Ovary (tissue), 9 donors: ENCODE measurements around the gene GALNT10. TPM values are rescaled to one million over a fixed set of nuclear protein-coding genes. Genes with fewer than 3 reads are reported as not detected.
A peak's percentile ranks its signal among the peaks of the same experiment; 100 is the strongest.

ENCODE experiments used
- DNase-seq, 5 donors: peaks; one replicate each; pipeline ENCODE4 v3.0.0-alpha.2; 2019 to 2020
- H3K27ac ChIP-seq, 2 donors: fragments of 200-600 bp; one replicate each; pipeline versions ENCODE4 v1.5.1 to v1.8.0; 2019 to 2022
- H3K27me3 ChIP-seq: fragments of 200-600 bp; one replicate; pipeline ENCODE4 v1.8.0; 2022
- H3K36me3 ChIP-seq: fragments of 200-600 bp; sonication (generic); one replicate; pipeline ENCODE4 v1.5.1; 2019
- H3K4me1 ChIP-seq: one replicate; pipeline ENCODE4 v1.8.1; 2013; ENCODE audit warnings: mild to moderate bottlenecking, moderate library complexity; ENCODE audit not compliant: insufficient read depth
- H3K4me3 ChIP-seq: fragments of 200-600 bp; sonication (generic); one replicate; pipeline ENCODE4 v1.5.1; 2017
- H3K9me3 ChIP-seq, 2 donors: fragments of 200-600 bp in 1 of 2; sonication (generic) in 1 of 2; one replicate each; pipeline versions ENCODE4 v1.5.1 to v1.8.1; 2013 to 2019; ENCODE audit warnings: mild to moderate bottlenecking in 1 of 2, moderate library complexity in 1 of 2
- EP300 ChIP-seq: sonication (generic); formaldehyde crosslinking; IDR thresholded peaks from one replicate; pipeline ENCODE4 v1.6.1; 2017; ENCODE audit warnings: antibody characterized with exemption
- POLR2A ChIP-seq: fragments of 450-650 bp; IDR thresholded peaks from one replicate; pipeline ENCODE4 v1.6.1; 2017; ENCODE audit warnings: antibody characterized with exemption, mild to moderate bottlenecking, moderate library complexity
- WGBS, 3 donors: extraction: QIAGEN DNeasy Blood & Tissue Kit in 1 of 3; methylation state at CpG; one replicate each; pipeline versions ENCODE4 v1.1.5 to v1.1.7; 2013 to 2017; 5-methylcytosine and 5-hydroxymethylcytosine counted together
- intact Hi-C, 4 donors: fragments of 100-400 bp; cut with DNase I; formaldehyde crosslinking; loops; one replicate each; pipeline versions ENCODE4 v1.11.0 to v1.15.1; 2022 to 2023
- polyA plus RNA-seq, 2 donors: library from polyadenylated mRNA; stranded (reverse); fragments of 200-250 nt in 1 of 2; fragments of 350-450 nt in 1 of 2; fragmentation: Illumina TruSeq in 1 of 2; extraction: RNeasy Lipid Tissue Mini Kit (QIAGEN cat#74804) in 1 of 2; gene quantifications; one replicate each; pipeline ENCODE4 v1.2.3, GENCODE V29; 2013 to 2014
- total RNA-seq, 7 donors: library from RNA; depleted of rRNA in 2 of 7; stranded (reverse); fragments of >200 nt in 2 of 7; fragmentation: NEBNext Ultra II Directional in 3 of 7; extraction: Animal tissue kit (Norgen Biotek cat#: 25700) in 3 of 7; gene quantifications; one replicate each; pipeline versions ENCODE4 v1.1.0 to v1.2.4, GENCODE V29; 2016 to 2023
- TF ChIP-seq, protein P1 (sequence below), 3 donors: fragments of 450-650 bp in 2 of 3; fragments of 200-600 bp in 1 of 3; IDR thresholded peaks; one replicate each; pipeline versions ENCODE4 v1.5.1 to v1.8.0; 2016 to 2022; ENCODE audit warnings: antibody characterized with exemption in 3 of 3, mild to moderate bottlenecking in 1 of 3
- donor health status: DM: no; HTN: no; CAD: no; lungs with moderate emphysema.
- donor health status: DM: no; HTN: no; CAD: no.
- donor health status: Bipolar disorder and iron deficiency.
- donor health status: DM: yes; HTN: yes; CAD: no.
- donor health status: DM: no; HTN: no; CAD: no.
- donor health status: DM: yes; HTN: yes; CAD: no.

The GALNT10 gene
- total and polyA plus RNA-seq, 9 donors = 34.5 to 206 (median 88.7) TPM

DNA sequence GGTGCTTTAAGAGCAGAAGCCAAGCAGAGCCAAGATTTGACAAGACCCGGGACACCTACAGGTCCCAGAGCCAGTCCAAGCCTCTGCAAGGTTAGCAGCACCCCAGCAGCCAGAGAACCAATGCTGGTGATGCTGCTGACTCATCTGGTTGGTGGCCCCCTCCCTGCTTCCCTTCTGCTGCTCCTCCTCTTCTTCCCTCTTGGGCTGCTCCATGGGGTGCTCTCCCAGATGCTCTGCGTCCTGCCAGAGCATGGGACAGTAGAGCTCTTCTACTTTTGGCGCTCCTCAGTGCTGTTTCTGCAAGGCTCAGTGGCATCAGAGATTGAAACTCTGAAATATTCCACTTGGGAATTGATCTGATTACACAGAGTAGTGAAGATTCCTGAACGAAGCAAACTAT, 179.1 kb downstream of the GALNT10 start:
- H3K4me1 ChIP-seq = peaks cover 7% of the 10 kb centered on the region
- H3K27me3 ChIP-seq = no peaks in the 10 kb centered on the region
- H3K27ac ChIP-seq = peak overlapping the region in 1 of 2 donors; percentile 0
- H3K9me3 ChIP-seq = no peaks in the 10 kb centered on the region
- no peak for DNase-seq
- WGBS, 3 donors = 81 to 93% (median 85%) methylated on average over 4 of the region's 4 CpGs
- intact Hi-C loops = no loop called here
- no peak overlapping the region for H3K4me3 ChIP-seq
- H3K36me3 ChIP-seq = no peaks in the 10 kb centered on the region
- TF ChIP-seq EP300 (no peak), POLR2A (no peak)
- TF ChIP-seq, protein P1, sequence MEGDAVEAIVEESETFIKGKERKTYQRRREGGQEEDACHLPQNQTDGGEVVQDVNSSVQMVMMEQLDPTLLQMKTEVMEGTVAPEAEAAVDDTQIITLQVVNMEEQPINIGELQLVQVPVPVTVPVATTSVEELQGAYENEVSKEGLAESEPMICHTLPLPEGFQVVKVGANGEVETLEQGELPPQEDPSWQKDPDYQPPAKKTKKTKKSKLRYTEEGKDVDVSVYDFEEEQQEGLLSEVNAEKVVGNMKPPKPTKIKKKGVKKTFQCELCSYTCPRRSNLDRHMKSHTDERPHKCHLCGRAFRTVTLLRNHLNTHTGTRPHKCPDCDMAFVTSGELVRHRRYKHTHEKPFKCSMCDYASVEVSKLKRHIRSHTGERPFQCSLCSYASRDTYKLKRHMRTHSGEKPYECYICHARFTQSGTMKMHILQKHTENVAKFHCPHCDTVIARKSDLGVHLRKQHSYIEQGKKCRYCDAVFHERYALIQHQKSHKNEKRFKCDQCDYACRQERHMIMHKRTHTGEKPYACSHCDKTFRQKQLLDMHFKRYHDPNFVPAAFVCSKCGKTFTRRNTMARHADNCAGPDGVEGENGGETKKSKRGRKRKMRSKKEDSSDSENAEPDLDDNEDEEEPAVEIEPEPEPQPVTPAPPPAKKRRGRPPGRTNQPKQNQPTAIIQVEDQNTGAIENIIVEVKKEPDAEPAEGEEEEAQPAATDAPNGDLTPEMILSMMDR (IDR thresholded peaks at IDR 0.05) = no peak

DNA sequence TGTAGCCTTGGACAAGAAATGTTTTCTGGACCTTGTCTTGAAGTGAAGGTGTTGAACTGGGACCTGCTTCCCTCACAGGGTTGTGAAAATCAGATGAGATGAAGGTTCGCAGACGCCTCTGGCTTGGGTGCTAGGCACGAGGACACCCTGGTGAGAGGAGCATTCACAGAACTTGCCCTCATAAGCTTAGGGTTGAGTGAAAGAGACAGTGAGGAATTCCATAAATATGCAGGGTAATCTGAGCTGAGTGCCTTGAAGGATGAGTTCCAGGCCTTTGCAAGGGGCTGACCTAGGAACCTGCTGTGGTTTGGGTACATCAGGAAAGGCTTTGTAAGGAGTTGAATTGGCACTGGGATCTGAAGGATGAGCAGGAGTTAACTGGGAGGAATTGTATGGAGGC, 179.6 kb downstream of the GALNT10 start:
- intact Hi-C loops = no loop called here
- Histone ChIP-seq H3K9me3 (no peaks in the 10 kb centered on the region), H3K27me3 (no peaks in the 10 kb centered on the region), H3K4me1 (peaks cover 7% of the 10 kb centered on the region), H3K27ac (peak overlapping the region in 1 of 2 donors; percentile 0), H3K4me3 (no peak overlapping the region), H3K36me3 (no peaks in the 10 kb centered on the region)
- no peak for DNase-seq
- TF ChIP-seq, protein P1 (IDR thresholded peaks at IDR 0.05) = no peak
- TF ChIP-seq EP300 (no peak), POLR2A (no peak)
- WGBS, 3 donors = 90 to 94% (median 94%) methylated on average over 3 of the region's 3 CpGs

DNA sequence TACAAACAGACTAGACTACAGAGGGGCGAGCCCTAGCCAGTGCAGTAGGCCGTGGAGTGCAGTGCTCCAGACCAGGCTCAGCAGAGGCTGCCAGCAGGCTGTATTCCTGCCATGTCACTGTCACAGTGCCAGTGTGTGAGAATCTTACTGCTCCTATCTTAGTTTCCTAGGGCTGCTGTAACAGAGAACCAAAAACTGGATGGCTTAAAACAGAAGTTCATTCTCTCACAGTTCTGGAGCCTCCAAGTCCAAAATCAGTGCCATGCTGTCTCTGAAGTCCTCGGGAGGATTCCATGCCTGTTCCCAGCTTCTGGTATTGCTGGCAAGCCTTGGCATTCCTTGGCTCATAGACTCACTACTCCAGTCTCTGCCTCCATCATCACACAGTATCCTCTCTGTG, 180.3 kb downstream of the GALNT10 start:
- 67 to 86% (median 82%) methylated on average over 3 of the region's 3 CpGs for WGBS, 3 donors
- intact Hi-C loops = no loop called here
- peak overlapping the region in 1 of 2 donors; percentile 35 for H3K27ac ChIP-seq
- no peak for DNase-seq
- no peak for TF ChIP-seq EP300
- no peaks in the 10 kb centered on the region for H3K9me3 ChIP-seq
- H3K36me3 ChIP-seq = no peaks in the 10 kb centered on the region
- peaks cover 10% of the 10 kb centered on the region for H3K4me1 ChIP-seq
- H3K27me3 ChIP-seq = no peaks in the 10 kb centered on the region
- H3K4me3 ChIP-seq = no peak overlapping the region

GRCh38 chr5:154371687-154372086, 181.2 kb downstream of the GALNT10 start:
- no peak for DNase-seq
- peak overlapping the region; percentile 35 to 61 for H3K27ac ChIP-seq

DNA sequence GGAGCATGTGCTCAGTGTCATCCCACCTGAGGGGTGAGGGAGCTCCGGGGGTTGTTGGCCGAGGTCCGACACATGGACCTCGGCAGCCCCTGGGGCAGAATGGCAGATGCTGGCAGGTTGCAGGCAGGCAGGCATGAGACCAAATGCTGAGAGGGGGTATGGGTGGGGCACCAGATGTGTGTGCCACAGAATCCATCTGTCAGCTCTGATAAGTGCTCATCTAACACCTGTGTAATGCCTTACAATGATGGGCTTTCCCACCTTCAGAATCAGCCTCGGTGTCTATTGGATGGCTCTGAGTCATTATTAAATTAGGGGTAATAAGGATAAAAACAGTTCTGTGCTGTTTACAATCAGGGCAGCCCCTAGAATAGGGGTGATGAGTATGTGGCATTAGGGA, 182.1 kb downstream of the GALNT10 start:
- Histone ChIP-seq H3K27ac (no peak overlapping the region), H3K27me3 (no peaks in the 10 kb centered on the region), H3K4me1 (peaks cover 6% of the 10 kb centered on the region), H3K36me3 (no peaks in the 10 kb centered on the region), H3K9me3 (no peaks in the 10 kb centered on the region), H3K4me3 (no peak overlapping the region)
- TF ChIP-seq EP300 (no peak), POLR2A (no peak)
- TF ChIP-seq, protein P1 (IDR thresholded peaks at IDR 0.05) = no peak
- DNase-seq = no peak
- intact Hi-C loops = no loop called here
- 88 to 91% (median 91%) methylated on average over 5 of the region's 5 CpGs for WGBS, 3 donors

More at GRCh38 chr5:154371687-154372086, 181.2 kb downstream of the GALNT10 start:
- H3K27me3 ChIP-seq = no peaks in the 10 kb centered on the region
- no peaks in the 10 kb centered on the region for H3K36me3 ChIP-seq
- intact Hi-C loops = no loop called here
- 12 to 15% (median 13%) methylated on average over 3 of the region's 3 CpGs for WGBS, 3 donors
- no peaks in the 10 kb centered on the region for H3K9me3 ChIP-seq
- H3K4me1 ChIP-seq = peaks cover 9% of the 10 kb centered on the region
- TF ChIP-seq, protein P1 (IDR thresholded peaks at IDR 0.05) = no peak
- TF ChIP-seq POLR2A = no peak
- TF ChIP-seq EP300 = no peak
- H3K4me3 ChIP-seq = no peak overlapping the region
